Kidney (tissue), 14 donors: ENCODE results near the gene MAPK8. TPM values are rescaled to one million over a fixed set of nuclear protein-coding genes. Genes with fewer than 3 reads are reported as not detected.

Source experiments
- DNase-seq, 5 donors: peaks; one replicate each; pipeline ENCODE4 v3.0.0-alpha.2; 2013 to 2020
- FAIRE-seq: peaks from 2 replicates; lab custom pipeline; 2012; peaks lifted over from hg19 to GRCh38; lab: Jason Lieb, UNC
- H3K27ac ChIP-seq, 2 donors: one replicate each; pipeline ENCODE4 v1.7.0; 2013; ENCODE audit warnings: low read depth in 2 of 2, low read length in 2 of 2, inconsistent platforms in 1 of 2
- H3K27me3 ChIP-seq: one replicate; pipeline ENCODE4 v1.7.1; 2013; ENCODE audit warnings: low read length, inconsistent platforms; ENCODE audit not compliant: control insufficient read depth, insufficient read depth
- H3K36me3 ChIP-seq, 3 donors: one replicate each; pipeline versions ENCODE4 v1.7.0 to v1.7.1; 2013; ENCODE audit warnings: low read length in 3 of 3, control low read depth in 1 of 3, inconsistent platforms in 1 of 3; ENCODE audit not compliant: insufficient read depth in 3 of 3, control insufficient read depth in 2 of 3
- H3K4me1 ChIP-seq, 3 donors: one replicate each; pipeline versions ENCODE4 v1.7.0 to v1.7.1; 2013; ENCODE audit warnings: low read length in 3 of 3, inconsistent platforms in 1 of 3, low read depth in 1 of 3; ENCODE audit not compliant: control insufficient read depth in 2 of 3, insufficient read depth in 2 of 3
- H3K4me3 ChIP-seq, 3 donors: one replicate each; pipeline versions ENCODE4 v1.7.0 to v1.8.1; 2013; ENCODE audit warnings: low read length in 3 of 3, control low read depth in 1 of 3, inconsistent platforms in 1 of 3
- H3K9ac ChIP-seq, 3 donors: one replicate each; pipeline versions ENCODE4 v1.7.0 to v1.7.1; 2013; ENCODE audit warnings: low read length in 3 of 3, control low read depth in 1 of 3, inconsistent platforms in 1 of 3
- H3K9me3 ChIP-seq, 3 donors: one replicate each; pipeline versions ENCODE4 v1.7.0 to v1.7.1; 2013; ENCODE audit warnings: low read length in 3 of 3, control low read depth in 1 of 3, inconsistent platforms in 1 of 3; ENCODE audit not compliant: control insufficient read depth in 2 of 3, insufficient read depth in 1 of 3
- intact Hi-C: fragments of 100-400 bp; cut with DNase I; formaldehyde crosslinking; loops from one replicate; pipeline ENCODE4 v1.11.1; 2022
- polyA plus RNA-seq: library from polyadenylated mRNA; stranded (reverse); fragments of 350-450 nt; fragmentation: Illumina TruSeq; extraction: RNeasy Lipid Tissue Mini Kit (QIAGEN cat#74804); gene quantifications from one replicate; pipeline ENCODE4 v1.2.3, GENCODE V29; 2014; ENCODE audit warnings: low read depth, low replicate concordance; ENCODE audit not compliant: insufficient read depth
- total RNA-seq: library from RNA; stranded (reverse); fragmentation: NEBNext Ultra II Directional; extraction: Animal tissue kit (Norgen Biotek cat#: 25700); gene quantifications from one replicate; pipeline ENCODE4 v1.2.1, GENCODE V29; 2021
- TF ChIP-seq, protein P1 (sequence below): IDR thresholded peaks from 3 replicates; pipeline ENCODE4 v1.5.1; 2012; ENCODE audit warnings: mild to moderate bottlenecking, moderate library complexity, borderline replicate concordance; ENCODE audit not compliant: insufficient read depth; ENCODE audit errors: extremely low read depth
- donor health status: control.
- donor health status: control.
- donor health status: control.
- donor health status: control.
- donor health status: control.
- donor health status: DM: yes; HTN: yes; CAD: no.
- donor health status: Normal renal cell carcinoma (clear cell type).

The MAPK8 gene
- total and polyA plus RNA-seq, 2 donors from 2014 or later, result 17.0 to 36.7 TPM

DNA sequence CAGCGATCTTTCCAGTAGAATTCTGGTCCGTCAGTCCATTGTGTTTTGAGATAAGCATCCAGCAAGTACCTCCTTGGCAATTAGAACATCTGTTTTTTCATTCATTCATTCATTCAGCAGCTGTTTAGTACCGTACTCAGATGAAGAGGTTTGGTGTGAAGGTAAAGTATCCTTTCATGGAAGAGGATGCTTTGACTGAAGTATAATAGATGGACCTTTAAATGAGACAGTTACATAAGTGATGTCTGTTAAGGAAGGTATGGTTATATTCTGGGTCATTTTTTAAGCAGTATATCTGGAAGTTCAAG is 1.2 kb downstream of the MAPK8 start:
- DNase-seq (peak in 1 of 5 donors; percentile 11), FAIRE-seq (no peak)
- no peaks in the 10 kb centered on the region for H3K27me3 ChIP-seq
- H3K4me1 ChIP-seq, result peaks cover 3 to 10% (median 7%) of the 10 kb centered on the region in 3 donors
- H3K9me3 ChIP-seq, result no peaks in the 10 kb centered on the region
- peak overlapping the region in 1 of 2 donors; percentile 85 for H3K27ac ChIP-seq
- TF ChIP-seq, protein P1, sequence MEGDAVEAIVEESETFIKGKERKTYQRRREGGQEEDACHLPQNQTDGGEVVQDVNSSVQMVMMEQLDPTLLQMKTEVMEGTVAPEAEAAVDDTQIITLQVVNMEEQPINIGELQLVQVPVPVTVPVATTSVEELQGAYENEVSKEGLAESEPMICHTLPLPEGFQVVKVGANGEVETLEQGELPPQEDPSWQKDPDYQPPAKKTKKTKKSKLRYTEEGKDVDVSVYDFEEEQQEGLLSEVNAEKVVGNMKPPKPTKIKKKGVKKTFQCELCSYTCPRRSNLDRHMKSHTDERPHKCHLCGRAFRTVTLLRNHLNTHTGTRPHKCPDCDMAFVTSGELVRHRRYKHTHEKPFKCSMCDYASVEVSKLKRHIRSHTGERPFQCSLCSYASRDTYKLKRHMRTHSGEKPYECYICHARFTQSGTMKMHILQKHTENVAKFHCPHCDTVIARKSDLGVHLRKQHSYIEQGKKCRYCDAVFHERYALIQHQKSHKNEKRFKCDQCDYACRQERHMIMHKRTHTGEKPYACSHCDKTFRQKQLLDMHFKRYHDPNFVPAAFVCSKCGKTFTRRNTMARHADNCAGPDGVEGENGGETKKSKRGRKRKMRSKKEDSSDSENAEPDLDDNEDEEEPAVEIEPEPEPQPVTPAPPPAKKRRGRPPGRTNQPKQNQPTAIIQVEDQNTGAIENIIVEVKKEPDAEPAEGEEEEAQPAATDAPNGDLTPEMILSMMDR, result no peak
- peak overlapping the region; percentile 66 to 86 (median 81) for H3K4me3 ChIP-seq
- H3K36me3 ChIP-seq, result no peaks in the 10 kb centered on the region
- peak overlapping the region in 2 of 3 donors; percentile 54 to 84 for H3K9ac ChIP-seq
- intact Hi-C loops, result no loop called here

DNA sequence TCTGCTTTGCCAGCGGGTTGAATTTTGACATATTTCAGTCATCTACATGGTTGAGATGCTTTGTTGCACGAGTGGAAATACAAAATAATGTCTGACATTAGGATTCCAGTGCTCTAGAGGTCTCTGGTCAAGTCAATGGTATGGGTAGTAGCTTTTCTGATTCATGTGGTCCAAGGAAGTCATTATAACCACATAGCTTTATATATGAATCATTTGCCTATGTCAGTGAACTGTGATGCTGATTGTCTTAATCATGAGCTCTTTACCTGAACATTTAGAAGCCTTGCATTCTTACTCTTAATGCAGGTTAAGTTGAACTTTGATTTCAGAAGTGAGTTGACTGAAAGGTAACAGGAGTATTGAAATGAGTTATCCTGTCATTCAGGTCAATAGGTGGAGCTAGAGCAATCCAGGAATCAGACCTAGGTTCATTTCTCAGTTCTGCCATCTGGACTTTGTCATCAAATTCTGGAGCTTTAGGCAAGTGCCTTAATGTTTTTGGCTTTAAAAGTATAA is 3.3 kb downstream of the MAPK8 start:
- H3K9ac ChIP-seq, result no peak overlapping the region
- no peak overlapping the region for H3K27ac ChIP-seq
- no peaks in the 10 kb centered on the region for H3K36me3 ChIP-seq
- H3K4me3 ChIP-seq, result no peak overlapping the region
- H3K4me1 ChIP-seq, result peaks cover 3 to 10% (median 7%) of the 10 kb centered on the region in 3 donors
- intact Hi-C loops, result no loop called here
- no peaks in the 10 kb centered on the region for H3K9me3 ChIP-seq
- DNase-seq (no peak), FAIRE-seq (no peak)
- TF ChIP-seq, protein P1, result peak; percentile 38
- H3K27me3 ChIP-seq, result no peaks in the 10 kb centered on the region

DNA sequence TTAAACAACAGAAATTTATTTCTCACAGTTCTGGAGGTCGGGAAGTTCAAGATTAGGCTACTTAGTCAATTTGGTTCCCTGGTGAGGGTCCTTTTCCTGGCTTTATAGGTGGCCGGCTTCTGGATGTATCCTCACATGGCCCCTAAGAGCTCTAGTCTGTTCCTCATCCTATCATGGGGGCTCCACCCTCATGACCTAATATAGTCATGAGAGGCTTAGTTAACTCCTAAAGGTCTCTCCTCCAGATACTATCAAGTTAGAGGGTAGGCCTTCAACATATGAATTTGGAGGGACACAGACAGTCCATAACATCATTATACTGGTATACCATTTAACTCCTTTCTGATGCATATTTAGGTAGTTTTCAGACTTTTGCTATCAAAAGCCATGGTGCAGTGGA is 7.6 kb downstream of the MAPK8 start:
- H3K27me3 ChIP-seq, result no peaks in the 10 kb centered on the region
- H3K4me1 ChIP-seq, result peaks cover 0 to 11% (median 5%) of the 10 kb centered on the region in 3 donors
- no peaks in the 10 kb centered on the region for H3K9me3 ChIP-seq
- H3K36me3 ChIP-seq, result no peaks in the 10 kb centered on the region
- TF ChIP-seq, protein P1, result no peak
- DNase-seq (no peak), FAIRE-seq (no peak)
- intact Hi-C loops, result no loop called here
- no peak overlapping the region for H3K27ac ChIP-seq
- H3K9ac ChIP-seq, result no peak overlapping the region
- no peak overlapping the region for H3K4me3 ChIP-seq

DNA sequence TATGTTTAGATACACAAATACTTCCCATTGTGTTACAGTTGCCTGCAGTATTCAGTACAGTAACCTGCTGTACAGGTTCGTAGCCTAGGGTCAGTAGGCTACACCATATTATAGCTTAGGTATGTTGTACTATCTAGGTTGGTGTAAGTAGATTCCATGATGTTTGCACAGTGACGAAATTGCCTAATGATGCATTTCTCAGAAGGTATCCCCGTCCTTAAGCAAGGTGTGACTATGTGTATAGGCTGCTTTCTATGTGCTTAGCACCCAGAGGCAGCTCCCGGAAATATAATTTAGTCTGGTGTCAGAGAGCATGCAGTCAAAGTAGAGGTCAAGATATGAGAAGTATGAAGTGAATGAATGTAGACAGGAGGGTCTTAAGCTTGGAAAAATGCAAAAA is 9.8 kb downstream of the MAPK8 start:
- intact Hi-C loops, result no loop called here
- TF ChIP-seq, protein P1, result no peak
- DNase-seq (no peak), FAIRE-seq (no peak)
- no peak overlapping the region for H3K27ac ChIP-seq
- no peaks in the 10 kb centered on the region for H3K9me3 ChIP-seq
- H3K4me1 ChIP-seq, result peaks cover 0 to 6% (median 0%) of the 10 kb centered on the region in 3 donors
- no peaks in the 10 kb centered on the region for H3K36me3 ChIP-seq
- no peak overlapping the region for H3K9ac ChIP-seq
- H3K4me3 ChIP-seq, result no peak overlapping the region
- no peaks in the 10 kb centered on the region for H3K27me3 ChIP-seq
